Measurements from ENCODE around the gene RCBTB1.

GRCh38 chr13:49622174-49622946 is 37.0 kb upstream of the RCBTB1 start:
- TF ChIP-seq RAD21 (IDR thresholded peaks at IDR 0.05; ENCODE audit: low read depth) (no peak), EP300 (IDR thresholded peaks at IDR 0.05; ENCODE audit: borderline replicate concordance) (no peak), USF1 (IDR thresholded peaks at IDR 0.05) (no peak), MAX (IDR thresholded peaks at IDR 0.05) (no peak), CEBPB (IDR thresholded peaks at IDR 0.05) (no peak), TCF12 (IDR thresholded peaks at IDR 0.05; ENCODE audit: low read depth) (no peak), CREB1 (IDR thresholded peaks at IDR 0.05; ENCODE audit: low read depth) (no peak), FOXM1 (IDR thresholded peaks at IDR 0.05; ENCODE audit: borderline replicate concordance, low read depth) (no peak), TAF1 (IDR thresholded peaks at IDR 0.05; ENCODE audit: low read depth) (no peak)

Data from Ishikawa (cell line).